ENCODE measurements around the gene CETN2.
"Not testable (repeated sequence)": the region's sequence is repeated elsewhere in the genome, so short reads cannot be mapped to it uniquely, and the experiment has no call there.

Gene CETN2

GRCh38 chrX:152830312-152831305 is at the start of gene CETN2, which contains the start of gene NSDHL:
CETN2 (minus strand) TSS chrX:152830757; CDS start chrX:152830710, 47 bp downstream.
NSDHL (plus strand) TSS chrX:152831063; CDS start chrX:152846325, 15,262 bp downstream.
- DNase-seq, result peak; percentile 90

DNA sequence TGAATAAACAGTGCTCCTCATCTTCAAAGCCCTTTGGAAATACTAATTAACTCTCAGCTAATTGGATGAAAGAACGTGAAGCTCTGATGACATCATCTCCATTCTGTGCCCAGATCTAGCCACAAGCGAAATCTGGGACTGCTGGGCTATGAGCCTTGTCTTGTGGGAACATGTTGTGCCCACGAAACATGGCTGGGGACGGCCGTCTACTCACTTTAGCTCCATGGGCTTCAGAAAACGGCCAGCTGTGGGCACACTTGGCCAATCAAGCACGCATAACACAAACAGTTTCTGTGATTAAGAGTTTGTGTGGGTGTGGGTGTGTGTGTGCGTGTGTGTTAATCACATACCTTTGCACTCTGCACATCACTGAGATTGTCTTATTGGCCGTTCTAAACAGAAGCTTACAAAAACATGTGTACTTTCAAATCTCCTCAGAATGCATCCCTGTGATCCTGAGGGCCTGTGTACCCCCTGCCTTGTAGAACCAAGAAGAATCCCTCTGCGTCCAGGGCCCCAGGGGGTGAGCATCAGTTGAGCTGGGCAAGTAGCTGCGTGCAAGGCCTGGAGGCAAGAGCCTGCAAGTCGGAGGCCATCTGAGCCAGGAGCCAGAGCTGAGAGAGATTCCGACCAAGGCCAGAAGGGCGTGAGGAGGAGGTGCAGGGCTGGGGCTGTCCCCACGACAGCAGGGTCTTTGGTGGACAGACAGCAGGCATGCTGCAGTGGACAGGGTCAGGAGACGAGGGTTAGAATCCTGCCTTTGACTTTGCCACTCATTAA is 48.6 kb upstream of the CETN2 start:
- no peak for DNase-seq

DNA sequence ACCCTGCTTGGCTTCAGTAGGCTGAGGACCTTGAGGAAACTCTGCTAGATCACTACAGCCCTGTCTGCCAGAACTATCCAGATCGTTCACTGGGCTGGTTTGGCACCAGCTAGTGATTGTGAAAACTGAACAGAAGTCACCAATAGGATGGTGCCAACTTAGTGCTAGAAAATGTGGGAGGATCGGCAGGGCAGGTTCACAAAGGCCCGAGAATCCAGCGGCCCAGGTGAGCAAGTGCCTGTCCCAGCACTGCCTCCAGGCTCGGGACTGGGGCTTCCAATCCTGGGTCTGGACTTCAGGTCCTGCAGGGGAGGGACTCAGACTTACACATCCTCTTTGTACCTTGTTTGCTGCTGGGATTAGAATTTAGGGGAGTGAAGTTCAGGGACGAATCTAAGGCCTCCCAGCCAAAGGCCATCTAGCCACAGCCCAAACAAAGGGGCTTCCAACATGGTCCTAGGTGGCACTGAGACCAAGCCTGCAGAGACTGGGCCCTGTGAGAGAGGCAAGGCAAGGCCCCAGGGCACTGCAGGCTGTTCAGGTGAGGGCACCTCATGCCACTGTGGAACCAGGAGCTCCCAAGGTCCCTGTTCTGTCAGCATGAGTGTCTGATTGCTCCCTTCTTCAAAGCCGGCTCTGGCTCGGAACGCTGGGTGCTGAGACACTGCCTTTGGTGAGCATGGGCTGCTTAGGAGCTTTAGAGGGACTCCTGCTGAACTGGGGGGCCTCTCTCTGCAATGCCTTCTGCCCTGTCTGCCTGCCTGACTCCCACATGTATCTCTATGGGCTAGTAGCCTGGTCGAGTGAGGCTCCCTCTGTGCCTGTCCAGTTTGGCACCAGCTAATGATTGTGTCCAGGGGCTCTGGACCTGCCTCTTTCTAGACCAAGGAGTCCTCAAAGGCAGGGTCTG is 46.6 kb upstream of the CETN2 start:
- DNase-seq, result no peak

DNA sequence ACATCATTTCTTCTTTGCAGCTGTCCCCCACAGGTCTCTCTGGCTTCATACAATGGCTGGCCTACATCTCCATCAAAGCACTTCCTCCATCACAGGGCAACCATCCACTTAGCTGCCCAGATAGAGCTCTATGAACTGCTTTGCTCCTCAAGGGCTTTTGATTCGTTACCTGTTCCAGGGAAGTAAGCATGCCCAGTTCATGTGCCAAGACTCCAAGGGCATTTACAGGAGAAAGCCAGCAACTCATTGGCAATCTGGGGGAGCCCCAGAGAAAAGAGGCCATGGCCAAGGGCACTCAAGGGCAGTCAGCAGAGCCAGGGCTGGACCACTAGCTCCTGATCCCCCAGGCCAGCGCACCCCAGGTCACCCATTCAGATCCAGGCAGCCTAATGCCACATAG is 42.8 kb upstream of the CETN2 start:
- no peak for DNase-seq

- DNase-seq, result no peak
These were observed 42.0 kb upstream of the CETN2 start for GRCh38 chrX:152872522-152872921.

GRCh38 chrX:152871260-152871659 is 40.7 kb upstream of the CETN2 start:
- no peak for DNase-seq

GRCh38 chrX:152869972-152870371 is 39.4 kb upstream of the CETN2 start:
- no peak for DNase-seq

- DNase-seq, result no peak
These were observed 35.8 kb upstream of the CETN2 start for GRCh38 chrX:152866386-152866785.

- no peak for DNase-seq
These were observed 34.8 kb upstream of the CETN2 start for GRCh38 chrX:152865232-152865920.

DNA sequence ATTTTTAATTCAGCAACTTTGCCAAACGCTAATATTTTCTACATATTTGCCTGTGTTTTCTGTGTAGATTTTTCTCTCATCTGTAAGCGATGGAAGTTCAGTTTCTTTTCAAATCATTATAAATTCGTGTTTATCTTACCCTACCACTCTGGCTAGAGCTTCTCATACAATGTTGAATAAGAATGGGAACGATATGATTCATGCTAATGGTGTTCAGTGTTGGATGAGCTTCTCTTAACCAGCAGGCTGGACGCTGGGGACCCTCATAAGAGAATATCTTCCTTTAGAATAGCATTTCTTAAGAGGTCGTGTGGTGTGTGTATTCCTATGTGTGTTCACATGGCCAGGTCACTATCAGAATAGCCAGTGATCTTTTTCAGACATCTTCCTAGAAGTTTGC is 31.3 kb upstream of the CETN2 start:
- no peak for DNase-seq

DNA sequence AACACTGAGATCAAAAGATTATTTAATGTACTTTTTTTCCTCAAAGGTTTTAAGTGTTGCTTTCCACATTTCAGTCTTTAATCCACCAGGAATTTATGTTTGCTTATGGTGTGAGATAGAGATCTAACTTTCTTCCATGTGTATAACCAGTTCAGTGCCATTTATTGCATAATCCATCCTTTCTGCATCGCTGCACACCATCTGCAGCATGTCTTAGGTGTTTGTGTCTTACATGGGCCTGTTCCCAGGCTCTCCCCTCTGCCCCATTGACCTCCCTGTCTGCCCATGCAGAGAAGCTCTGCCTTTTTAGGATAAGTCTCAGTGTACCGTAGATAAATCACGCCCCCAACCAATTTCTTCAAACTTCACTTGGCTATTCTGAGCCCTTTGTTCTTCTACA is 30.6 kb upstream of the CETN2 start:
- no peak for DNase-seq

- DNase-seq, result no peak
These were observed 23.4 kb upstream of the CETN2 start for GRCh38 chrX:152853986-152854385.

- DNase-seq, result no peak
These were observed 19.9 kb upstream of the CETN2 start for GRCh38 chrX:152850465-152850864.

- no peak for DNase-seq
These were observed 16.7 kb upstream of the CETN2 start for GRCh38 chrX:152847281-152847680.

GRCh38 chrX:152845618-152846240 is 15.2 kb upstream of the CETN2 start:
- DNase-seq, result no peak

DNA sequence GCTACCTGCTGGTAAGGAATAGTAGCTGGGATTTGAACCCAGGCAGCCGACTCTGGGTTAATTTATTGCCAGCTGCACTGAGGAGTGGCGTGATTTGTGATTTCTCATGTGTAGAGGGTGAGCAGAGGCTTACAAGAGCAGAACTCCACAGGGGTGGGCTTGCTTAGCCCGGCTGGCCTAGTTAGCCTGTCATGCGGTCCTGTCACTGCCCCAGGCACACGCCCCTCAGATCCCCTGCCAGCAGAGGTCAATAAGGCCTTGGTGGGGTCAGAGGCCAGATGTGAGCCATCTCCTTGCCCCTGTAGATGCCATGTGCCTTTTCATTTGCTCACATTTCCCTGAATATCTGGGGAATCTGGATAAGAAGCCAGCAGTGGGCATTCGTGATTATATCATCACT is 13.7 kb upstream of the CETN2 start:
- no peak for DNase-seq

GRCh38 chrX:152843852-152844251 is 13.3 kb upstream of the CETN2 start:
- DNase-seq, result no peak

GRCh38 chrX:152842772-152843338 is 12.3 kb upstream of the CETN2 start:
- no peak for DNase-seq

DNA sequence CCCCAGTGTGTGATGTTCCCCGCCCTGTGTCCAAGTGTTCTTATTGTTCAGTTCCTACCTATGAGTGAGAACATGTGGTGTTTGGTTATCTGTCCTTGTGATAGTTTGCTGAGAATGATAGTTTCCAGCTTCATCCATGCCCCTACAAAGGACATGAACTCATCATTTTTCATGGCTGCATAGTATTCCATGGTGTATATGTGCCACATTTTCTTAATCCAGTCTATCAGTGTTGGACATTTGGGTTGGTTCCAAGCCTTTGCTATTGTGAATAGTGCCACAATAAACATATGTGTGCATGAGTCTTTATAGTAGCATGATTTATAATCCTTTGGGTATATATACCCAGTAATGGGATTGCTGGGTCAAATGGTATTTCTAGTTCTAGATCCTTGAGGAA is 4.9 kb upstream of the CETN2 start:
- not testable (repeated sequence) for DNase-seq

DNA sequence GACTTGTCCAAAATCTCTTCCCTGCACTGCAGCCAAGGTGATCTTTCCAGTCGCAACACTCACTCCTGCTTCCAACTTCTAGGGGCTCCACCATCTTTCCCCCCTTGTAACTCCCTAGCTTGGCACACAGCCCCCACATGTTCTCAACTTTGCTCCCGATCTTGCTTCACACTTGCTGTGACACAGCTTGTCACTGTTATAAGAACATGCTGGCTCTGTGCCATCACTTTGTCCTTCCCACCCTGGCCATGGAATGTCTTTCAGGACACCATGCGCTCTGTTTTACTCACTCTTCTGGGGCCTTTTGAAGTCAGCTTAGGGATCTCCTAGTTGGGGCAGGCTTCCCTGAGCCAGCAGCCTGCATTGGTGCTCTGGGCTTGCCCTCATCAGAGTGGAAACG is 2.8 kb upstream of the CETN2 start:
- no peak for DNase-seq

- DNase-seq, result no peak
These were observed 2.0 kb upstream of the CETN2 start for GRCh38 chrX:152832520-152832919.
